Kidney (tissue), 14 donors: ENCODE data around the gene HLA-F. TPM values are rescaled to one million over a fixed set of nuclear protein-coding genes. Genes with fewer than 3 reads are reported as not detected.

ENCODE experiments used
- DNase-seq, 5 donors: peaks; one replicate each; pipeline ENCODE4 v3.0.0-alpha.2; 2013 to 2020
- FAIRE-seq: peaks from 2 replicates; lab custom pipeline; 2012; peaks lifted over from hg19 to GRCh38; lab: Jason Lieb, UNC
- H3K27ac ChIP-seq, 2 donors: one replicate each; pipeline ENCODE4 v1.7.0; 2013; ENCODE audit warnings: low read depth in 2 of 2, low read length in 2 of 2, inconsistent platforms in 1 of 2
- H3K27me3 ChIP-seq: one replicate; pipeline ENCODE4 v1.7.1; 2013; ENCODE audit warnings: low read length, inconsistent platforms; ENCODE audit not compliant: control insufficient read depth, insufficient read depth
- H3K36me3 ChIP-seq, 3 donors: one replicate each; pipeline versions ENCODE4 v1.7.0 to v1.7.1; 2013; ENCODE audit warnings: low read length in 3 of 3, control low read depth in 1 of 3, inconsistent platforms in 1 of 3; ENCODE audit not compliant: insufficient read depth in 3 of 3, control insufficient read depth in 2 of 3
- H3K4me1 ChIP-seq, 3 donors: one replicate each; pipeline versions ENCODE4 v1.7.0 to v1.7.1; 2013; ENCODE audit warnings: low read length in 3 of 3, inconsistent platforms in 1 of 3, low read depth in 1 of 3; ENCODE audit not compliant: control insufficient read depth in 2 of 3, insufficient read depth in 2 of 3
- H3K4me3 ChIP-seq, 3 donors: one replicate each; pipeline versions ENCODE4 v1.7.0 to v1.8.1; 2013; ENCODE audit warnings: low read length in 3 of 3, control low read depth in 1 of 3, inconsistent platforms in 1 of 3
- H3K9ac ChIP-seq, 3 donors: one replicate each; pipeline versions ENCODE4 v1.7.0 to v1.7.1; 2013; ENCODE audit warnings: low read length in 3 of 3, control low read depth in 1 of 3, inconsistent platforms in 1 of 3
- H3K9me3 ChIP-seq, 3 donors: one replicate each; pipeline versions ENCODE4 v1.7.0 to v1.7.1; 2013; ENCODE audit warnings: low read length in 3 of 3, control low read depth in 1 of 3, inconsistent platforms in 1 of 3; ENCODE audit not compliant: control insufficient read depth in 2 of 3, insufficient read depth in 1 of 3
- intact Hi-C: fragments of 100-400 bp; cut with DNase I; formaldehyde crosslinking; loops from one replicate; pipeline ENCODE4 v1.11.1; 2022
- polyA plus RNA-seq: library from polyadenylated mRNA; stranded (reverse); fragments of 350-450 nt; fragmentation: Illumina TruSeq; extraction: RNeasy Lipid Tissue Mini Kit (QIAGEN cat#74804); gene quantifications from one replicate; pipeline ENCODE4 v1.2.3, GENCODE V29; 2014; ENCODE audit warnings: low read depth, low replicate concordance; ENCODE audit not compliant: insufficient read depth
- total RNA-seq: library from RNA; stranded (reverse); fragmentation: NEBNext Ultra II Directional; extraction: Animal tissue kit (Norgen Biotek cat#: 25700); gene quantifications from one replicate; pipeline ENCODE4 v1.2.1, GENCODE V29; 2021
- TF ChIP-seq, protein P1 (sequence below): IDR thresholded peaks from 3 replicates; pipeline ENCODE4 v1.5.1; 2012; ENCODE audit warnings: mild to moderate bottlenecking, moderate library complexity, borderline replicate concordance; ENCODE audit not compliant: insufficient read depth; ENCODE audit errors: extremely low read depth
- donor health status: control.
- donor health status: control.
- donor health status: control.
- donor health status: control.
- donor health status: control.
- donor health status: DM: yes; HTN: yes; CAD: no.
- donor health status: Normal renal cell carcinoma (clear cell type).

Gene HLA-F
- total and polyA plus RNA-seq, 2 donors from 2014 or later: 52.1 to 87.8 TPM

DNA sequence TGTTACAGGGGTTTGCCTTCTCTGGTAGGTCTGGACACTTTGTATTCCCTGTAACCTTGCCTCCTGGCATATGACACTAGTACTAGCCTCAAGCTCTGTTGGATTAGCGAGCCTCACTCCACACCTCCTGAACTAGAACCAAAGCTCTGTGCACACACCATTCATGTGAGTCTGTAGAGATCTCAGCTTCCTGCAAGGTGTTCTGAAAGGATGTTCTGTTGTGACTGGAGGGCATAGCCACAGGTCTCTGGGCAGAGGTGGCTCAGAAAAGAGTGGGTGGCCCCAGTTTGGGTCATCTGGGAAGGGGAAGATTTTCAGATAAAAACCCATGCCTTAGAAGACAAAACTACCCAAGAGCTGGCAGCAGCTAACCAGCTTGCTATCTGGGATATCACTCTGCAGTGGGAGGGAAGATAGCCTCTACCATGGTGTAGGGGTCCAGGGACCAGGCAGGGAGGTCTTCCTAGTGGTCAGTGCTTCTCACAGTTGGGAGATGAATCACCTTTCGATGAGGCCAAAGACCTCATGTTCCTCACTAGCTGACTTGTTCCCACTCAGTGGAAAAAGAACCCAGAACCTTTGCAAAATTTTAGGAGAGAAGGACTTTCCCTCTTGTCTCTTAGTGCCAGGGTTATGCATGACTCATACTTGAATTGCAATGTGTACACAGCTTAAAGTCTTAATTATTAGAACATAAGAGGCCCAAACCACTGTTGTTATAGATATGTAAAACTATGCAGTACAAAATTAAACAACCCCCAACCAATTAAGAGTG, 41.4 kb downstream of the HLA-F start:
- H3K27ac ChIP-seq: no peak overlapping the region
- TF ChIP-seq, protein P1, sequence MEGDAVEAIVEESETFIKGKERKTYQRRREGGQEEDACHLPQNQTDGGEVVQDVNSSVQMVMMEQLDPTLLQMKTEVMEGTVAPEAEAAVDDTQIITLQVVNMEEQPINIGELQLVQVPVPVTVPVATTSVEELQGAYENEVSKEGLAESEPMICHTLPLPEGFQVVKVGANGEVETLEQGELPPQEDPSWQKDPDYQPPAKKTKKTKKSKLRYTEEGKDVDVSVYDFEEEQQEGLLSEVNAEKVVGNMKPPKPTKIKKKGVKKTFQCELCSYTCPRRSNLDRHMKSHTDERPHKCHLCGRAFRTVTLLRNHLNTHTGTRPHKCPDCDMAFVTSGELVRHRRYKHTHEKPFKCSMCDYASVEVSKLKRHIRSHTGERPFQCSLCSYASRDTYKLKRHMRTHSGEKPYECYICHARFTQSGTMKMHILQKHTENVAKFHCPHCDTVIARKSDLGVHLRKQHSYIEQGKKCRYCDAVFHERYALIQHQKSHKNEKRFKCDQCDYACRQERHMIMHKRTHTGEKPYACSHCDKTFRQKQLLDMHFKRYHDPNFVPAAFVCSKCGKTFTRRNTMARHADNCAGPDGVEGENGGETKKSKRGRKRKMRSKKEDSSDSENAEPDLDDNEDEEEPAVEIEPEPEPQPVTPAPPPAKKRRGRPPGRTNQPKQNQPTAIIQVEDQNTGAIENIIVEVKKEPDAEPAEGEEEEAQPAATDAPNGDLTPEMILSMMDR: no peak
- no peak overlapping the region for H3K4me3 ChIP-seq
- H3K9ac ChIP-seq: no peak overlapping the region
- no peaks in the 10 kb centered on the region for H3K27me3 ChIP-seq
- H3K9me3 ChIP-seq: no peaks in the 10 kb centered on the region
- no peaks in the 10 kb centered on the region for H3K4me1 ChIP-seq
- FAIRE-seq (no peak), DNase-seq (no peak)
- intact Hi-C loops: no loop called here
- no peaks in the 10 kb centered on the region for H3K36me3 ChIP-seq

DNA sequence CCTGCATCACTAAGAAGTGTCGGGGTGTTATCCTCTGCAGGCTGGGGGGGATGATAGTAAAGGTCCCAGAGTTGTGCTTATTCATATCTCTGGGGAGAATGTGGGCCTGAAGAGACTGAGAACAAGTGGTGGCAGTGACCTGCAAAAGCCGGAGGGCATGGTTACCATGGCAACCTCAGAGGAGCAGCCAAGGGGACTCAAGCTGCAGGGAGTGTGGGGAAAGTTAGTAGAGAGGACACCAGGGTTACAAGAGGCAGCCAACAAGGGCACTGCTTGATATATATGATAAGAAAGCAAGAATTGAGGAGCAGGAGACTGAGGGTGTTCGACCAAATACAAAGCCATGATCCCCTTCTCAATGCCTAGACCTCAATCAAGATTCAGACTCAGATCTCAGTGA, 46.1 kb downstream of the HLA-F start:
- Histone ChIP-seq H3K36me3 (no peaks in the 10 kb centered on the region), H3K9ac (no peak overlapping the region), H3K4me3 (no peak overlapping the region), H3K9me3 (no peaks in the 10 kb centered on the region), H3K27me3 (no peaks in the 10 kb centered on the region), H3K27ac (no peak overlapping the region), H3K4me1 (no peaks in the 10 kb centered on the region)
- DNase-seq: peak in 3 of 5 donors; percentile 33 to 45 (median 37)
- intact Hi-C loops: no loop called here
- FAIRE-seq: no peak
- TF ChIP-seq, protein P1: no peak

DNA sequence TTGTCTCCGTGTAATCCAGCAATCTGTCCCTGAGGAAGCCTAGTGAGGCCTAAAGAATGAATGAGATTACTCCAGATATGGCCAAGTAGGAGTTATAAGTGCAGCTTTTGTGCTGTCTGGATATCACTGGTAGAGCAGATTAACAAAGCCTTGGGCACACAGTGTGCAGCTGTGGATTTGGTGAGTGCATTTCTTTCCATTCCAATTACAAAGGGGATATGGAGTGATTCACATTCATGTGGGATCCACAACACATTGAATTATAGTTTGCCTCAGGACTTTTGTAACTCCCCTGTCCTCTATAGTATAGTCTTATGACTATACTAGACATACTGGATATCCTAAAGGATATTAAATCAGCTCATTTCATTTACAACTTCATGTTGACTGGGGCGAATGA, 47.1 kb downstream of the HLA-F start:
- Histone ChIP-seq H3K27me3 (no peaks in the 10 kb centered on the region), H3K4me1 (no peaks in the 10 kb centered on the region), H3K36me3 (no peaks in the 10 kb centered on the region), H3K9ac (no peak overlapping the region), H3K4me3 (no peak overlapping the region), H3K9me3 (no peaks in the 10 kb centered on the region), H3K27ac (no peak overlapping the region)
- DNase-seq (no peak), FAIRE-seq (no peak)
- intact Hi-C loops: no loop called here
- TF ChIP-seq, protein P1: no peak
